CD4-positive, alpha-beta T cell treated with Interleukin-17A for 1 hour (primary cell): ENCODE measurements around the gene EXOC7.
"Not testable (repeated sequence)": the region's sequence is repeated elsewhere in the genome, so short reads cannot be mapped to it uniquely, and the experiment has no call there.

Source experiments
- DNase-seq: peaks from one replicate; pipeline ENCODE4 v3.0.0-alpha.2; 2020

Gene EXOC7

DNA sequence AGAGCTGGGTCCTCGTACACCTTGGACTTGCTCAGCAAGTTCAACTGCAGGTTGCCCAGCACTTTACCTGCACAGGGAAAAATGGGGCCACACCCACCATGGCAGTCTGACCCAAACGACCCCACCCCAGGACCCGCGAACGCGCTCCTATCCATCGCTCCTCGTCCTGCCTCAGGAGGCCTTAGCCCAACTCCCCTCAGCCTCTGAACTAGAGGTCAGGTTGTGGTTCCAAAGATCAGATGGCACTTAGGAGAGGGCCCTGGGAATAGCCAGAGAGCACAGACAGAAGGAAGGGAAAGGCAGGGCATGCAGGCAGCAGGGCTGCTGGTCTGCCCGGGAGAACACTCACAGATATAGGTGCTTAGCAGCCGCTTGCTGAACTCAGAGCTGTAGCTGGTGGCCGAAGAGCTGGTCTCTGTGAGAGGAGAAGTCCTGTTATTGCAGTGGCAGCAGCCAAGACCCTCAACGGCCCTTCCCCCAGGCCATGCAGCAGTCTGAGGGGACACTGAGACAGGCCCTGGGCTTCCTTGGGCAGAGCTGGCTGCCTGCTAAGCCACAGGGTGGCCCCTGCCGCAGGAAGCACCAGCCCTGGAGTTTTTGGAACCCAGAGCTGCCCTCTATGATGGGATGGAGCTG is 17.7 kb downstream of the EXOC7 start:
- no peak for DNase-seq

DNA sequence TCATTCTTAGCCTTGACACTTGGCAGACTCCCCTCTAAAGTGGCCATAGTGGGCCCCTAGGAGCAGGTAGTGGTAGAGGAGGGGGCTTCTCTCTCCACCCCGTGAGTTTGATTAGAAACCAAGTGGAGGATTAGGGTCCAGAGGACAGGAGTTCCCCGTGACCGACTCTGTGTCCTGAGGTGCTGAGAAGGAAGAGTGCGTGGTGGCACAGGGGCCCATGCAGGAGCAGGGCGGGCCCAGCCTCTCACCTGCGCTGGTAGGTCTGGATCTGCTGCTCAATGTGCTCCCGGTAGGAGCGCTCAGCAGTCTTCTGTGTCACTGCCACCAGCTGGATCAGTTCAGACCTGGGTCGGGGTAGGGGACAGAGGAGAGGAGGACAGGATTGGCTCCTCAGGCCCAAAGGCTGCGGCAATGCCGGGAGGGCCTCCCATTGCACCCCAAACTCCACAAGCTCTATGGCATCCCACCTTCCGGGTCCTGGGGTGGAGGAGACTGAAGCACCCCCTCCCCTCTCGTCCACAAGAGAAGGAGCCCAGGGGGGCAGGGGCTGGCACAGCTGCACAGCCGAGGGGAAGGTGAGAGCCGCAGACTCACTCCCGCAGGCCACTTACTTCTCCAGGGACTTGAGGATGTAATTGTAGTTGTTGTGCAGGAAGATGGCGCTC is 18.4 kb downstream of the EXOC7 start:
- DNase-seq = no peak

DNA sequence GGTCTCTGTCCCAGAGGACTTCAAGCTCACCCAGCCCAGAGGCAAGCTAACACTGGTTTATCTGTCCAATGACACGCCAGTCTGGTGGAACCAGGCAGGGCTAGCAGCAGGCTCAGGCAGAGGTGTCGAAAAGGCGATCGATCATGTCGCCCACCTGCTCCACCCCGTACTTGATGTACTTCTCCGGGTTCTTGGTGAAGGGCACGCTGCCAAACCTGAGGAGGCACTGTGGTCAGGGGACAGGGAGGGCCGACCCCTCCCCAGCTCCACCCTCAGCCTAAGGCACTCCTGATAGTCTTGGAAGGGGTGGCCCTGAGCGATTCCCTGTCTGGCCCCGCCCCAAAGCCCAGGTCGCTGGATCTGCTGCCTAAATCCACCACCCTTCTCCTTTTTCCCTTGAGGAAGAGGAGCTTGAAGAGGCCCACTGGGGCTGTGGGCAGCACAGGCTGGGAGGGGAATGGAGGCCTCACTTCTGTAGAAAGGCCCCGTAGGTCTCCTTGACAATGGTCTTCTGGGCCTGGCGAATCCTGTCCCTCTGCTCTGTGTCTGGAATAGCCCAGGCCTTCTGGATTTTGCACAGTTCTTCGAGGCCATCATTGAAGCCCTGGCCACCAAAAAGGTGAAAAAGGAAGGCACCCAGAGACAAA is 19.9 kb downstream of the EXOC7 start:
- no peak for DNase-seq

DNA sequence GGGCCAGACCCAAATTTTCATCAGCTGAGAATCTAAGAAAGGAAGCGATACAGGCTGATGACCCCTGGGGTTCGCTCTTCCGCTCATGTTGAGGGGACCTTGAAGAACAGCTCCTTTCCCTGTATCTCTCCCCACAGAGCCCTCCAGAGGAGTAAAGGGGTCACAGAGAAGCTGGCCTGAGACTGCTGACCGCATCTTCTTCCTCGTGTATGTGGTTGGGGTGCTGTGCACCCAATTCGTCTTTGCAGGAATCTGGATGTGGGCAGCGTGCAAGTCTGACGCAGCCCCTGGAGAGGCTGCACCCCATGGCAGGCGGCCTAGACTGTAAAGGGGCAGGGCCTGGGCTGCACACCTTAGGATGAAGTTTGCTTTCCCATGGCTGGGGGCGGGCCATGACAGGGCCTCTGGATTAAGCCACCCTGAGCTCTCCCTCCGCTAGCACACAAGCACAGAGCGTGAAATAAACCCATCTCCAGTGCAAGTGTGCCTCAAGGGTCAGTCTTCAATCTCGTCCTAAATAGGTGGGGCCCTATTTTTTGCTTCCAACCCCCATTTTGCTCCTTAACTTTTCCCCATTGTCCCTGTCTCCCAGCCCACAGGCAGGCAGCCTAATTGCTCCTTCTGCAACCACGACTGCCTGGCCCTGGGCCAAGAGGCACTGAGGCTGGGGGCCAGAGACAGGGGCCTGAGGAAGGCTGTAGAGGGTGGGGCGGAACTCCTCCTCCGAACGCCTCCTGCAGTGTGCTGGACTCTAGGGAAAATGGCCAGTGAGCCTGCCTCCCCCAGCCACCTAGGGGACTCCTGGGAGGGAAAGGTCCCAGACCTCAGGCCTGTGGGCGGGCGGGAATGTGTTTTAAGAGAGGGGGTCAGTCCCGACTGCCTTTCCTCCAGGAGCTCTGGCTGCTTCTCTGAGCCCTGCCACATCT is 21.0 kb downstream of the EXOC7 start:
- no peak for DNase-seq

DNA sequence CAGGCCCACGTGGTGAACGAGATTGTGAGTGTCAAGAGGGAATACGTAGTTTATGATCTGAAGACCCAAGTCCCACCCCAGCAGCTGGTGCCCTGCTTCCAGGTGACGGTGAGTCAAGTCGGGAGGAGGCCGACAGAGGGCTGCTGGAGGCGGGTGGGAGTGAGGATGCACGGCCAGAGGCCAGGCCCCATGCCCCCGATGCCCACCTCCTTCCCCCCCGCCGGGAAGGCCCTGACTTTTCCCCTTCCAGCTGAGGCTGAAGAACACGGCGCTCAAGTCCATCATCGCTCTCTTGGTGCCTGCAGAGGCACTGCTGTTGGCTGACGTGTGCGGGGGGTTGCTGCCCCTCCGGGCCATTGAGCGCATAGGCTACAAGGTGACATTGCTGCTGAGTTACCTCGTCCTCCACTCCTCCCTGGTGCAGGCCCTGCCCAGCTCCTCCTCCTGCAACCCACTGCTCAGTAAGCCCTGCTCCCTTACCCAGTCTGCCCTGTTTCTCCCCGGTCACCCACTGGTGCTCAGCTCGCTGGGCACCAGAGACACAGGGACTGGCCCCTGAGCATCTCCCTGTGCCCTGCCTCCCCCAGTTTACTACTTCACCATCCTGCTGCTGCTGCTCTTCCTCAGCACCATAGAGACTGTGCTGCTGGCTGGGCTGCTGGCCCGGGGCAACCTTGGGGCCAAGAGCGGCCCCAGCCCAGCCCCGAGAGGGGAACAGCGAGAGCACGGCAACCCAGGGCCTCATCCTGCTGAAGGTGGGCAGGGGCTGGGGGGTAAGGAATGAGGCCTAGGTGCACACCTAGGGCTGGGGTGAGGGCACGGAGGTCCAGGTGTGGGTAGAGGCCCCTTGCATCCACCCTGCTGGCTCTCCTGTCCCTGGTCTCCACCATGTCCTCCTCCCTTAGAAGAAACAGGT is 22.0 kb downstream of the EXOC7 start:
- DNase-seq = no peak

DNA sequence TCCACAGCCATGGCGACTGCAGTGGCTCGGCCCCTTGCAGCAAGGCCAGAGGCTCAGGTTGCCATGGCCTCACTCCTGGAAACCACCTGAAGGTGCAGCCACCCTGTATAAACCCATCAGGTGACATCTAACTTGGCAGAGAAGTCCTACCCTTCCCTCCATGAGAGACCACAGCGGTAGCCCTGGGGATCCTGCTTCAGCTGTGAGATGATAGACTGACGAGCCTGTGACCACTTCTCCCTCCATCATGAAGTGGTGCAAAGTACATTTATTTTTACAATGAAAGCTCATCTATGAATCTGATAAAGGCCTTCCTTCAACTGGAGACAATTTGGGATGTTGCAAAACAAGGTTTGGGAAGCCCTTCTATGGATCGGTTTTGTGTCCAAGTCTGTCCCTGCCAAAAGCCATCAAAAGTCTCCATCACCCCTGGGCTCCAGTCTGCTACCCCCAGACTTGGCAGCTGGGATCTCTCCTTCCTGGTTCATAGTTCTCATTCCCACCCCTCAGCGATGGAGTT is 22.8 kb downstream of the EXOC7 start:
- DNase-seq = no peak

DNA sequence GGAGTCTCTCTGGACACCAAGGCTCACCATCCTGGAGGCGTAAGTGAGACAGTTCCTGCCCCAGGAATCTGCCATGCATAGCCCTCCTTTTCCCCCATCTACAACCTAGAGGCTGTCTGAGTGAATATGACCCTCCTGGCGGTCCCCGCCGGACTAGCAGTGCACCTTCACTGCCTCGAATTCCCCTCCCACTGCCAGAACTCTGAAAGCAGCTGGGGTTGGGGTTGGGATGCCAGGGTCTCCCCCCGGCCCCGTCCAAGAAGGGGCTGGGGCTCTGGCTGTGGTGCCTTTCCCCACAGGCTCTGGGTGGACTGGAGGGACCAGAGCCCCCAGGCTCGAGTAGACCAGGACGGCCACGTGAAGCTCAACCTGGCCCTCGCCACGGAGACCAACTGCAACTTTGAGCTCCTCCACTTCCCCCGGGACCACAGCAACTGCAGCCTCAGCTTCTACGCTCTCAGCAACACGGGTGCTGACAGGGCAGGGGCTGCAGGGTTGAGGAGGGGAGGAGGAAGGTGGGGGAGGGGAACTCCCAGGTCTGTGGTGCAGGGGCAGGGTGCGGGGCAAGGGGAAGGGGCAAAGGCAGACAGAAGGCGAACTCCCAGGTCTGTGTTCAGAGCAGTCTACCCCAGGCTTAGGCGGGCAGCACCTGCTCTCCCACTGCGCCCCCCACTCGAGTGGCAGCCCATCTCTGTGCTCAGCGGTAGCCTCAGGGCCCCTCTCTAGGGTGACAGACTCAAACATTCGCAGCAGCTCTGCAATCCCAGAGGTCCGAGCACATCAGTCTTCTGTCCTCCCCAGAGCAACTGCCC is 23.4 kb downstream of the EXOC7 start:
- no peak for DNase-seq

DNA sequence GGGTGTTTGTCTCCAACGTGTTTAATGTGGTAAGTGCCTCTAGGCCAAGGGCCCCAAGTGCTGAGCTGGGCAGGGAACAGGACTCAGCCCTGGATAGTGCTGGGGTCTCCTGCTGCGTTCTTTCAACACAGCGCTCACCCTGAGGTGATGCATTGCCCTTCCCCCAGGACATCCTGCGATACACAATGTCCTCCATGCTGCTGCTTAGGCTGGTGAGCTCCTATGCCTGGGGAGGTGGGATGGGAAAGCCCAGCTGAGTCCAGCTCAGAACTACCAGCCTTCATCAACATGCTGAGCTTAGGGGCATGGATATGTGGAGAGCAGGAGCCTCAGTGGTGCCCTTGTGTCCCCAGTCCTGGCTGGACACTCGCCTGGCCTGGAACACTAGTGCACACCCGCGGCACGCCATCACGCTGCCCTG is 24.0 kb downstream of the EXOC7 start:
- no peak for DNase-seq

DNA sequence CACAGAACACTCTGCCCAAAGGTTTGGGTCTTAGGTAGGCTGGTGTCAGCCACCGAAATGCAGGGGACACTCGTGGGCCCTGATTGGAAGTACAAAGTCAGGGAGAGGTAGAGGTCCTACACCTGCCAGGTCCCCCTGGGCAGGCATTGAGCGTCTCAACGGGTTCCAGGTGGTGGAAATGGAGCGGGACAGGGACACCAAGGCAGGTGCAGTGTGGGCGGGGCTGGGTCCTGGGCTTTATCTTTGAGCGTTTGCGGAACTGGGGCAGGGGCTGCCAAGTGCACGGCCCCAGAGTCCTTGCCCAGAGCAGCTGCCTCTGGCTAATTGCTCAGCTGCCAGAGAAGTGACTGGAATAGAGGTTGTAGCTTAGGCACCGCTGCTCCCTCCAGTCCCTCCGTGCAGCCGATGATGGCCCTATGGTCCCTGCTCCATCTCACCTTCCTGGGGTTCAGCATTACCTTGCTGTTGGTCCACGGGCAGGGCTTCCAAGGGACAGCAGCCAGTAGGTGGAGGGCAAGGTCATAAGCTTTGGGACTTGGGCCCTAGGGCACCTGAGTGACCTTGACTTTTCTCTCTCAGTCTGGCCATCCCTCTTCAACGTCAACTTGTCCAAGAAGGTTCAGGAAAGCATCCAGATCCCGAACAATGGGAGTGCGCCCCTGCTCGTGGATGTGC is 24.6 kb downstream of the EXOC7 start, which contains the start of gene ZACN:
ZACN (plus strand) TSS at position 323 of the 675 bp plus-strand sequence; CDS start at position 406, 83 bp downstream.
- no peak for DNase-seq

DNA sequence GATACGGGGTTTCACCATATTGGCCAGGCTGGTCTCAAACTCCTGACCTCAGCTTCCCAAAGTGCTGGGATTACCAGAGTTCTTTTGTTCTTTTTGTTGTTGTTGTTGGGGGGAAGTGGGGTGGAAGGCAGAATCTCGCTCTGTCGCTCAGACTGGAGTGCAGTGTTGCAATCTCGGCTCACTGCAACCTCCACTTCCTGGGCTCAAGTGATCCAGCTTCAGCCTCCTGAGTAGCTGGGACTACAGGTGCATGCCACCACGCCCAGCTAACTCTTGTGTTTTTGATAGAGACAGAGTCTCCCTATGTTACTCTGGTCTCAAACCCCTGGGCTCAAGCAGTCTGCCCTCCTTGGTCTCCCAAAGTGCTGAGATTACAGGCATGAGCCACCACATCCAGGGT is 25.2 kb downstream of the EXOC7 start:
- DNase-seq = not testable (repeated sequence)

DNA sequence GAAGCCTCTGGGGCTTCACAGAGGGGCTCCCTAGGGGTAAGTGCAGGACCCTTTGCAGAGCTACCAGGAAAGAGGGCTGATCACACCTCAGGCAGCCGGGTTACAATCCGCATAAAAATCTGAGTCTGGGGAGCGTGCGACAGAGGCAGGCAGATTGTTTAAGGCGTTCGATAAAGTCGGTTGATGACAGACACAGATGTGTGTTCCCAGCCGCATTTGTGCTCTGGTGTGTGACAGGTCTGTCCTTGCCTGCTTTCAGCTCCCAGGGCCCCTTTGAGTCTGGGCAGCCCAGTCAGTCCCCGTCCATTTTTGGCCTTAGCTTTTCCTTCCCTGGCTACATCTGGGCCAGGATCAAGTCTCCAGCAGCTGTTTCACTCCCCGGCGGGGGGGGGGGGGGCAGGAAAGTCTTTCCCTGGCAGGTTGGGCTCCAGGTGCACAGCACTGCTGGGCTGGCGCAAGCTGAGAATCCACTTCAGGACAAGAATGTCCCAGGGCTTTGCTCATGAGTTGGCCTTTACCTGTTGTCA is 25.9 kb downstream of the EXOC7 start:
- no peak for DNase-seq

DNA sequence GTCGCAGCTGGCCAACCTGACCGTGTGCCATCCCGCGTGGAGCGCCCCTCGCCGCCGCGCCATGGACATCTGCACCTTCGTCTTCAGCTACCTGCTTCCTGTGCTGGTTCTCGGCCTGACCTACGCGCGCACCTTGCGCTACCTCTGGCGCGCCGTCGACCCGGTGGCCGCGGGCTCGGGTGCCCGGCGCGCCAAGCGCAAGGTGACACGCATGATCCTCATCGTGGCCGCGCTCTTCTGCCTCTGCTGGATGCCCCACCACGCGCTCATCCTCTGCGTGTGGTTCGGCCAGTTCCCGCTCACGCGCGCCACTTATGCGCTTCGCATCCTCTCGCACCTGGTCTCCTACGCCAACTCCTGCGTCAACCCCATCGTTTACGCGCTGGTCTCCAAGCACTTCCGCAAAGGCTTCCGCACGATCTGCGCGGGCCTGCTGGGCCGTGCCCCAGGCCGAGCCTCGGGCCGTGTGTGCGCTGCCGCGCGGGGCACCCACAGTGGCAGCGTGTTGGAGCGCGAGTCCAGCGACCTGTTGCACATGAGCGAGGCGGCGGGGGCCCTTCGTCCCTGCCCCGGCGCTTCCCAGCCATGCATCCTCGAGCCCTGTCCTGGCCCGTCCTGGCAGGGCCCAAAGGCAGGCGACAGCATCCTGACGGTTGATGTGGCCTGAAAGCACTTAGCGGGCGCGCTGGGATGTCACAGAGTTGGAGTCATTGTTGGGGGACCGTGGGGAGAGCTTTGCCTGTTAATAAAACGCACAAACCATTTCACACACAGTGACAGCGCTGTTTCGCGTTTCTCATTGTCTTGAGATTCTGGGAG is 26.6 kb downstream of the EXOC7 start:
- DNase-seq = peak; percentile 50

DNA sequence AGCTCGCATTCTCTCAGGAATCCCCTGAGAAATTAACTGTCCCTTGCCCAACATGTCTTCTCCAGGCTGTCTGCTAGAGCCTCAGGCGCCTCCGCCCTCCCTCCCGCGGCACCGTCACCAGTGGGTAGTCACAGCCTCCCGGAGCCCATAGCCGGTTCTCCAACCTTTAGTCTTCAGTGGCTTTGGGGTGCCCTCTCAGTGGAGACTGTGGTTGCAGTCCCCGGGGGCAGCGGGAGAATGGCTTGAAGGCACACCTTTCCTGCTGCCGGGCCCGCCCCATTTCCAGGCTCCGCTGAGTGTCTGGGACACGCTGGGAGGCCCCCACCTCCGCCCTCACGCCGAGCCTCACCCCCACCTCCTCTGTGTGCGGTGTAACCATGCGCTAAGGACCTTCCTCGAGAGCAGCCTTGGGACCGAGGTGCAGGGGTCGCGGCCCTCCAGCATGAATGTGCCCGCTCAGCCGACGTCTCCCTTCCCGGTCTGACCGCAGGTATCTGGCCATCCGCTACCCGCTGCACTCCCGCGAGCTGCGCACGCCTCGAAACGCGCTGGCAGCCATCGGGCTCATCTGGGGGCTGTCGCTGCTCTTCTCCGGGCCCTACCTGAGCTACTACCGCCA is 27.3 kb downstream of the EXOC7 start:
- DNase-seq = no peak

DNA sequence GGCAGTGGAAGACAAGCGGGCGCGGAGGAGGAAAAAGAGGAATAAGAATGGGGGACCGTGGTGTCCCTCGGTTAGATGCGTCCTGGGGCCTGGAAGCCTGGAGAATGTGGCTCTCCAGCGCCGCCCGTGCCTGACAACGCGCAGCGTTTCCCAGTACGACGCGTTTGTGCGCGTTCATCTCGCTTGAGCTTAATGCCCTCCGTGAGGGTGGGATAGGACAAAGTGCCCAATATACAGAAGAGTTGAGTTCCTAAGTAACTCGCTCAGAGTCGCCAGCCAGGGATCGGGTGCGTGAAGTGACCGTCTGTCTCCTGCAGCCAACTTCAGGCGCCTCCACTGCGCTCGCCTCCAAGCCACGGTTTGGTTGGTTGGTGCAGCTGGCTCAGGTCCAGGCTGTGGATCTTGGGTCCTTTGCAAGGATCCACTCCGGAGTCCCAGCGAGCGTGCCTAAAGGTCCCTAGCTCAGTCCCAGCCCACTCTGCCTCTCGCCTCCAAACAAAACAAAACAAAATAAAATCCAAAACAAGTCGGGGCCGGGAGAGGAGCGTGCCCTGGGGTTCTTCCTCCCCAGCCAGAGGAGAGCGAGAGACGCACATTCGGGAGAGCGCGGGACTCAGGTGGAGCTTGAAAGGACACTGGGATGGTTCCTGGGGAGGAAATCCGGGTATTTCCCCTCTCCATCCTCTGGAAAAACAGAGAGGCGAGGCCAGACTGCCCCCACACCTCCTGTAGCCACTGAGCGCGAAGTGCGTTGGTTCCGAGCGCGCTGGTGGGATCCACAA is 28.0 kb downstream of the EXOC7 start:
- DNase-seq = no peak

DNA sequence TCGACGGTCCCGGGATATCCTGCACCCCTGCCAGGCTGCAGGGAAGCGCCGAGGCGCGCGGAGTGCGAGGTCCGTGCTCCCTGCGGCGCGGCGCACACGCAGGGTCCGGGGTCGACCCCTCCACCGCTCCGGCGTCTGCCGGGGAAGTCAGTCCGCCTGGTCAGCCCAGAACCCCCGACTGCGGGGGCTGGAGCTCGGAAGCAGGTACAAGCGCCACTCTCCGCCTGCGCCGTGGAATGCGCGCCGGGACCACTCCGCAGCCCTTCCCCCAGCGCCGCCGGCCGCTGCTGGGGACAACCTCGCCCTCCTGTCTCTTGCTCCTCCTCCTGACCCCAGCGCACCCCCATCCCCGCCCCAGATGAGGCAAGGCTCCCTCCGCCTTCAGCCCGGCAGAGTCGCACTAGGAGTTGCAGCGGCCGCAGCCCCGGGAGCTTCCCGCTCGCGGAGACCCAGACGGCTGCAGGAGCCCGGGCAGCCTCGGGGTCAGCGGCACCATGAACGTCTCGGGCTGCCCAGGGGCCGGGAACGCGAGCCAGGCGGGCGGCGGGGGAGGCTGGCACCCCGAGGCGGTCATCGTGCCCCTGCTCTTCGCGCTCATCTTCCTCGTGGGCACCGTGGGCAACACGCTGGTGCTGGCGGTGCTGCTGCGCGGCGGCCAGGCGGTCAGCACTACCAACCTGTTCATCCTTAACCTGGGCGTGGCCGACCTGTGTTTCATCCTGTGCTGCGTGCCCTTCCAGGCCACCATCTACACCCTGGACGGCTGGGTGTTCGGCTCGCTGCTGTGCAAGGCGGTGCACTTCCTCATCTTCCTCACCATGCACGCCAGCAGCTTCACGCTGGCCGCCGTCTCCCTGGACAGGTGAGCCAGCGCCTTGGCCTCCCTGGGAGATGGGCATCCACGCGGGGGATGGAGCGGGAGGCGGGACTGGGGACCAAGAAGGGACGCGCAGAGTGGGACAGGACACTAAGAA is 28.9 kb downstream of the EXOC7 start, which contains the start of gene GALR2:
GALR2 (plus strand) TSS at position 392 of the 974 bp plus-strand sequence; CDS start at position 495, 103 bp downstream.
- no peak for DNase-seq

DNA sequence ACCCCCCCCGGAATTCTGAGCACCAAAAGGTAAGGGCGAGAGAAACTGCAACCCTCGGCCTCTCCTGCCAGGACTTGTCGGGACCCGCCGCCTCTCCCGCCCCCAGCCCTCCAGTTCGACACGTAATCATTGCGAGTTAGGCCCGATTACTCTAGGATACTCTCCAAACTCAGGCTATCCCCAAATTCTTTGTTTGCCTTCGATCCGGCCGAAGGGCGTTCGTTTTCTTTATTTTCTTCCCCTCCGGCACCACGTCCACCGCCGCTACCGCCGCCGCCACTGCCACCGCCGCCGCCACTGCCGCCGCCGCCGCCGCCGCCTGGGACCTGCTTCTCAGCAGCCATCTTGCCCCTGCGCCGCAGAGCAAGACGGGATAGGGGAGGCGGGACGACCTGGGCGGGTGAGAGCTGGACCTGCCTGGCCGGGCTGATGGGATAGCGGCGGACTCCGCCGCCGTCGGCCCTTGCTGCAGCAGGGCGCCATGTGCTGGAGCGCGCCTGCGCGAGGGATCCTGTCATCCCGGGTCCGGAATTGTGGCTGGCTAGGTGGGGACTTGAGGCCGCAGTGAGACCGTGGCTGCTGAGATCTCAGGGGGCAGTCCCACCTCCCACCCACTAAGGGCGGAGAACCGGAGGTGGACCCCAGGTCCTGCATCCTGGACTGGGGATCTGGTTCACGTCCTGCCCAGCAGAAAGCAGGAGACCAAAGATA is 31.3 kb downstream of the EXOC7 start, which contains the start of gene SRP68:
SRP68 (minus strand) TSS at position 370 of the 711 bp plus-strand sequence; CDS start at position 344, 26 bp downstream.
- peak; percentile 88 for DNase-seq
